Measurements from ENCODE around the gene WSCD1.

Gene WSCD1

GRCh38 chr17:6095501-6095900 lies 25.3 kb downstream of the WSCD1 start:
- no peak for DNase-seq (ENCODE audit: extremely low spot score)
- CTCF ChIA-PET, result no interaction called here
- POLR2A ChIA-PET, result no interaction called here
- TF ChIP-seq ARNT (IDR thresholded peaks at IDR 0.05), result no peak
- no peak for TF ChIP-seq ZNF384 (IDR thresholded peaks at IDR 0.05)
- TF ChIP-seq HDGF (IDR thresholded peaks at IDR 0.05; ENCODE audit: borderline replicate concordance), result no peak
- TF ChIP-seq SP1 (IDR thresholded peaks at IDR 0.05), result no peak
- no peak for TF ChIP-seq BHLHE40 (IDR thresholded peaks at IDR 0.05; ENCODE audit: borderline replicate concordance)
- no peak for TF ChIP-seq PKNOX1 (IDR thresholded peaks at IDR 0.05)

GRCh38 chr17:6096201-6097004 lies 26.2 kb downstream of the WSCD1 start:
- ChIA-PET POLR2A (no interaction called here), CTCF (no interaction called here)
- no peak for TF ChIP-seq LEF1 (IDR thresholded peaks at IDR 0.05; ENCODE audit: borderline replicate concordance)
- no peak for TF ChIP-seq FOXM1 (IDR thresholded peaks at IDR 0.05; ENCODE audit: borderline replicate concordance)
- TF ChIP-seq HDGF (IDR thresholded peaks at IDR 0.05; ENCODE audit: borderline replicate concordance), result no peak
- TF ChIP-seq CTBP1 (IDR thresholded peaks at IDR 0.05; ENCODE audit: borderline replicate concordance), result no peak
- TF ChIP-seq ARNT (IDR thresholded peaks at IDR 0.05), result no peak
- TF ChIP-seq FOXK2 (IDR thresholded peaks at IDR 0.05), result no peak
- no peak for TF ChIP-seq FOXA1 (IDR thresholded peaks at IDR 0.05)
- no peak for TF ChIP-seq ELF4 (IDR thresholded peaks at IDR 0.05)
- no peak for TF ChIP-seq ZNF384 (IDR thresholded peaks at IDR 0.05)
- TF ChIP-seq SP1 (IDR thresholded peaks at IDR 0.05), result no peak
- no peak for TF ChIP-seq SUZ12 (IDR thresholded peaks at IDR 0.05)
- no peak for TF ChIP-seq NFRKB (IDR thresholded peaks at IDR 0.05)
- DNase-seq (ENCODE audit: extremely low spot score), result no peak

GRCh38 chr17:6097005-6097279 lies 26.8 kb downstream of the WSCD1 start:
- CTCF ChIA-PET, result no interaction called here
- DNase-seq (ENCODE audit: extremely low spot score), result no peak
- TF ChIP-seq ARNT (IDR thresholded peaks at IDR 0.05) (no peak), FOXM1 (IDR thresholded peaks at IDR 0.05; ENCODE audit: borderline replicate concordance) (no peak), L3MBTL2 (conservative IDR thresholded peaks at IDR 0.05) (no peak), TARDBP (IDR thresholded peaks at IDR 0.05) (no peak), PKNOX1 (IDR thresholded peaks at IDR 0.05) (no peak), LEF1 (IDR thresholded peaks at IDR 0.05; ENCODE audit: borderline replicate concordance) (no peak)

GRCh38 chr17:6098050-6098822 lies 28.1 kb downstream of the WSCD1 start:
- DNase-seq (ENCODE audit: extremely low spot score), result no peak
- POLR2A ChIA-PET, result no interaction called here
- CTCF ChIA-PET, result interaction anchor here (0.7 kb wide), 1 partner anchor 267 kb away, joined by 3 read pairs; no protein-coding TSS in a partner anchor
- TF ChIP-seq TARDBP (IDR thresholded peaks at IDR 0.05) (no peak), FOXM1 (IDR thresholded peaks at IDR 0.05; ENCODE audit: borderline replicate concordance) (no peak), HDGF (IDR thresholded peaks at IDR 0.05; ENCODE audit: borderline replicate concordance) (no peak), FOXA1 (IDR thresholded peaks at IDR 0.05) (no peak), CTBP1 (IDR thresholded peaks at IDR 0.05; ENCODE audit: borderline replicate concordance) (no peak), SUZ12 (IDR thresholded peaks at IDR 0.05) (no peak), ARNT (IDR thresholded peaks at IDR 0.05) (no peak), SP1 (IDR thresholded peaks at IDR 0.05) (no peak), ZNF384 (IDR thresholded peaks at IDR 0.05) (no peak), FOXK2 (IDR thresholded peaks at IDR 0.05) (no peak), L3MBTL2 (conservative IDR thresholded peaks at IDR 0.05) (no peak), LEF1 (IDR thresholded peaks at IDR 0.05; ENCODE audit: borderline replicate concordance) (no peak)

More at GRCh38 chr17:6097005-6097279, 26.8 kb downstream of the WSCD1 start:
- POLR2A ChIA-PET, result no interaction called here

GRCh38 chr17:6098823-6099180 lies 28.6 kb downstream of the WSCD1 start:
- ChIA-PET CTCF (no interaction called here), POLR2A (no interaction called here)
- no peak for TF ChIP-seq SP1 (IDR thresholded peaks at IDR 0.05)
- no peak for TF ChIP-seq L3MBTL2 (conservative IDR thresholded peaks at IDR 0.05)
- no peak for TF ChIP-seq SUZ12 (IDR thresholded peaks at IDR 0.05)
- no peak for TF ChIP-seq FOXA1 (IDR thresholded peaks at IDR 0.05)
- no peak for TF ChIP-seq CTBP1 (IDR thresholded peaks at IDR 0.05; ENCODE audit: borderline replicate concordance)
- TF ChIP-seq FOXM1 (IDR thresholded peaks at IDR 0.05; ENCODE audit: borderline replicate concordance), result no peak
- TF ChIP-seq ELF4 (IDR thresholded peaks at IDR 0.05), result no peak
- no peak for TF ChIP-seq TARDBP (IDR thresholded peaks at IDR 0.05)
- no peak for TF ChIP-seq ZNF384 (IDR thresholded peaks at IDR 0.05)
- TF ChIP-seq FOXK2 (IDR thresholded peaks at IDR 0.05), result no peak
- TF ChIP-seq ARNT (IDR thresholded peaks at IDR 0.05), result no peak
- no peak for DNase-seq (ENCODE audit: extremely low spot score)

GRCh38 chr17:6099492-6099891 lies 29.3 kb downstream of the WSCD1 start:
- no peak for TF ChIP-seq FOXK2 (IDR thresholded peaks at IDR 0.05)
- no peak for TF ChIP-seq SP1 (IDR thresholded peaks at IDR 0.05)
- TF ChIP-seq FOXA1 (IDR thresholded peaks at IDR 0.05), result no peak
- no peak for TF ChIP-seq ARNT (IDR thresholded peaks at IDR 0.05)
- TF ChIP-seq CTBP1 (IDR thresholded peaks at IDR 0.05; ENCODE audit: borderline replicate concordance), result no peak
- no peak for TF ChIP-seq BHLHE40 (IDR thresholded peaks at IDR 0.05; ENCODE audit: borderline replicate concordance)
- TF ChIP-seq LEF1 (IDR thresholded peaks at IDR 0.05; ENCODE audit: borderline replicate concordance), result no peak
- no peak for TF ChIP-seq PKNOX1 (IDR thresholded peaks at IDR 0.05)
- no peak for TF ChIP-seq NFRKB (IDR thresholded peaks at IDR 0.05)
- no peak for TF ChIP-seq SUZ12 (IDR thresholded peaks at IDR 0.05)
- TF ChIP-seq L3MBTL2 (conservative IDR thresholded peaks at IDR 0.05), result no peak
- TF ChIP-seq ELF4 (IDR thresholded peaks at IDR 0.05), result no peak
- TF ChIP-seq HDGF (IDR thresholded peaks at IDR 0.05; ENCODE audit: borderline replicate concordance), result no peak
- ChIA-PET POLR2A (no interaction called here), CTCF (no interaction called here)
- DNase-seq (ENCODE audit: extremely low spot score), result no peak
